ENCODE results near the gene ABCG5. TPM values are rescaled to one million over a fixed set of nuclear protein-coding genes. Genes with fewer than 3 reads are reported as not detected.

The ABCG5 gene
- total RNA-seq, 4 donors from 2014 or later: not detected

- H3K4me1 ChIP-seq: no peaks in the 10 kb centered on the region
- no peak for DNase-seq (ENCODE audit: low spot score in 2 of 2)
- peaks cover 22% of the 10 kb centered on the region for H3K36me3 ChIP-seq
- no peaks in the 10 kb centered on the region for H3K27me3 ChIP-seq
- TF ChIP-seq POLR2A (IDR thresholded peaks at IDR 0.05): no peak
- TF ChIP-seq, protein P1, sequence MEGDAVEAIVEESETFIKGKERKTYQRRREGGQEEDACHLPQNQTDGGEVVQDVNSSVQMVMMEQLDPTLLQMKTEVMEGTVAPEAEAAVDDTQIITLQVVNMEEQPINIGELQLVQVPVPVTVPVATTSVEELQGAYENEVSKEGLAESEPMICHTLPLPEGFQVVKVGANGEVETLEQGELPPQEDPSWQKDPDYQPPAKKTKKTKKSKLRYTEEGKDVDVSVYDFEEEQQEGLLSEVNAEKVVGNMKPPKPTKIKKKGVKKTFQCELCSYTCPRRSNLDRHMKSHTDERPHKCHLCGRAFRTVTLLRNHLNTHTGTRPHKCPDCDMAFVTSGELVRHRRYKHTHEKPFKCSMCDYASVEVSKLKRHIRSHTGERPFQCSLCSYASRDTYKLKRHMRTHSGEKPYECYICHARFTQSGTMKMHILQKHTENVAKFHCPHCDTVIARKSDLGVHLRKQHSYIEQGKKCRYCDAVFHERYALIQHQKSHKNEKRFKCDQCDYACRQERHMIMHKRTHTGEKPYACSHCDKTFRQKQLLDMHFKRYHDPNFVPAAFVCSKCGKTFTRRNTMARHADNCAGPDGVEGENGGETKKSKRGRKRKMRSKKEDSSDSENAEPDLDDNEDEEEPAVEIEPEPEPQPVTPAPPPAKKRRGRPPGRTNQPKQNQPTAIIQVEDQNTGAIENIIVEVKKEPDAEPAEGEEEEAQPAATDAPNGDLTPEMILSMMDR (IDR thresholded peaks at IDR 0.05): no peak
- no peak for TF ChIP-seq POLR2AphosphoS5 (IDR thresholded peaks at IDR 0.05)
- no peaks in the 10 kb centered on the region for H3K9me3 ChIP-seq
- H3K4me3 ChIP-seq: no peak overlapping the region
- WGBS: 83% methylated on average over 3 of the region's 3 CpGs
- no peak overlapping the region for H3K27ac ChIP-seq
Measured at GRCh38 chr2:43814711-43815110, 23.9 kb downstream of the ABCG5 start.

- Histone ChIP-seq H3K9me3 (no peaks in the 10 kb centered on the region), H3K36me3 (peaks cover 33% of the 10 kb centered on the region), H3K4me1 (no peaks in the 10 kb centered on the region), H3K27me3 (no peaks in the 10 kb centered on the region), H3K4me3 (no peak overlapping the region), H3K27ac (no peak overlapping the region)
- WGBS: 51% methylated on average over 2 of the region's 2 CpGs
- no peak for DNase-seq (ENCODE audit: low spot score in 2 of 2)
- TF ChIP-seq POLR2A (IDR thresholded peaks at IDR 0.05) (no peak), POLR2AphosphoS5 (IDR thresholded peaks at IDR 0.05) (no peak), EP300 (IDR thresholded peaks at IDR 0.05) (no peak)
- TF ChIP-seq, protein P1 (IDR thresholded peaks at IDR 0.05): no peak
Measured at GRCh38 chr2:43812947-43813346, 25.7 kb downstream of the ABCG5 start.

DNA sequence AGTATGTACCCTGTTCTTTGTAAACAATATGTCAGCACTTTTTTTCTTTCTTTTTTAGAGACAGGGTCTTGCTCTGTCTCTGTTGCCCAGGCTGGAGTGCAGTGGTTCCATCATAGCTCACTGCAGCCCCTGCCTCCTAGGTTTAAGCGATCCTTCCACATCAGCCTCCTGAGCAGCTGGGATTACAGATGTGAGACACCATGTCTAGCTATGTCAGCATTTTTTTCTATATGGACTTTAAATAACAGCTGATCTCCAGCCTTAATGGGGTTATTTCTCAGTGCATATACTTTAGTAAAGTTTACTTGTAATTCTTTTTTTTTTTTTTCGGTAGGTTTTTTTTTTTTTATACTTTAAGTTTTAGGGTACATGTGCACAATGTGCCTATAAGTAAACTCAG is 26.6 kb downstream of the ABCG5 start:
- TF ChIP-seq, protein P1 (IDR thresholded peaks at IDR 0.05): no peak
- no peak for TF ChIP-seq POLR2A (IDR thresholded peaks at IDR 0.05)
- TF ChIP-seq EP300 (IDR thresholded peaks at IDR 0.05): no peak
- no peak for TF ChIP-seq POLR2AphosphoS5 (IDR thresholded peaks at IDR 0.05)
- Histone ChIP-seq H3K4me1 (no peaks in the 10 kb centered on the region), H3K36me3 (peaks cover 33% of the 10 kb centered on the region), H3K27me3 (no peaks in the 10 kb centered on the region), H3K4me3 (no peak overlapping the region), H3K27ac (no peak overlapping the region), H3K9me3 (no peaks in the 10 kb centered on the region)
- WGBS: 86% methylated on average over 2 of the region's 2 CpGs
- no peak for DNase-seq (ENCODE audit: low spot score in 2 of 2)

DNA sequence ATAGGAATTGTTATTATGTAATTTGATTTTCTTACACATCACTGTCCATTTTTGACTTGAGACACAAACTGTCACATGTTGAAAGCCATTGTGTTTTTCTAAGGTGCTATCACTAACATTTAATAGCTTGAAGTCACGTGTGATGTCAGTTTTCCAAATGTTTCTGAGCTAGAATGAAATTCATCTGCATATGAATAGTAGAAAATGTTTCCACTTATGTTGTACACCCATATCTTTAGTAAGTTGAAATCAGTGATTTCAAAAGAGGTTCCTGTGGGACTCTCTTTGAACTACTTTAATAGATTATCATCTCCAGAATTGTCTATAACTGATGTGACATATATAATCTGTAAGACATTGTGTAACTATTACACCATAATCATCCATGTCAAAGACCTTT is 27.8 kb downstream of the ABCG5 start:
- H3K4me3 ChIP-seq: no peak overlapping the region
- no peak for TF ChIP-seq POLR2A (IDR thresholded peaks at IDR 0.05)
- TF ChIP-seq, protein P1 (IDR thresholded peaks at IDR 0.05): no peak
- no peak for TF ChIP-seq EP300 (IDR thresholded peaks at IDR 0.05)
- no peak for TF ChIP-seq POLR2AphosphoS5 (IDR thresholded peaks at IDR 0.05)
- no peak overlapping the region for H3K27ac ChIP-seq
- no peaks in the 10 kb centered on the region for H3K9me3 ChIP-seq
- WGBS: 75% methylated on average over 1 of the region's 1 CpG
- no peaks in the 10 kb centered on the region for H3K4me1 ChIP-seq
- no peaks in the 10 kb centered on the region for H3K27me3 ChIP-seq
- H3K36me3 ChIP-seq: peaks cover 44% of the 10 kb centered on the region
- no peak for DNase-seq (ENCODE audit: low spot score in 2 of 2)

- H3K4me1 ChIP-seq: no peaks in the 10 kb centered on the region
- no peak overlapping the region for H3K27ac ChIP-seq
- H3K27me3 ChIP-seq: no peaks in the 10 kb centered on the region
- no peak for DNase-seq (ENCODE audit: low spot score in 2 of 2)
- H3K36me3 ChIP-seq: peaks cover 48% of the 10 kb centered on the region
- H3K9me3 ChIP-seq: no peaks in the 10 kb centered on the region
- no peak overlapping the region for H3K4me3 ChIP-seq
- no peak for TF ChIP-seq POLR2A (IDR thresholded peaks at IDR 0.05)
- no peak for TF ChIP-seq EP300 (IDR thresholded peaks at IDR 0.05)
- TF ChIP-seq, protein P1 (IDR thresholded peaks at IDR 0.05): no peak
- TF ChIP-seq POLR2AphosphoS5 (IDR thresholded peaks at IDR 0.05): no peak
- WGBS: 77% methylated on average over 2 of the region's 2 CpGs
Measured at GRCh38 chr2:43810452-43810851, 28.2 kb downstream of the ABCG5 start.

All from suprapubic skin (tissue), 4 donors.